ENCODE measurements around the gene ZBTB20. TPM values are rescaled to one million over a fixed set of nuclear protein-coding genes. Genes with fewer than 3 reads are reported as not detected.

The ZBTB20 gene
- polyA plus RNA-seq, 1 of the 3 experiments (the other 2 are of a cell fraction) = 0.43 TPM

DNA sequence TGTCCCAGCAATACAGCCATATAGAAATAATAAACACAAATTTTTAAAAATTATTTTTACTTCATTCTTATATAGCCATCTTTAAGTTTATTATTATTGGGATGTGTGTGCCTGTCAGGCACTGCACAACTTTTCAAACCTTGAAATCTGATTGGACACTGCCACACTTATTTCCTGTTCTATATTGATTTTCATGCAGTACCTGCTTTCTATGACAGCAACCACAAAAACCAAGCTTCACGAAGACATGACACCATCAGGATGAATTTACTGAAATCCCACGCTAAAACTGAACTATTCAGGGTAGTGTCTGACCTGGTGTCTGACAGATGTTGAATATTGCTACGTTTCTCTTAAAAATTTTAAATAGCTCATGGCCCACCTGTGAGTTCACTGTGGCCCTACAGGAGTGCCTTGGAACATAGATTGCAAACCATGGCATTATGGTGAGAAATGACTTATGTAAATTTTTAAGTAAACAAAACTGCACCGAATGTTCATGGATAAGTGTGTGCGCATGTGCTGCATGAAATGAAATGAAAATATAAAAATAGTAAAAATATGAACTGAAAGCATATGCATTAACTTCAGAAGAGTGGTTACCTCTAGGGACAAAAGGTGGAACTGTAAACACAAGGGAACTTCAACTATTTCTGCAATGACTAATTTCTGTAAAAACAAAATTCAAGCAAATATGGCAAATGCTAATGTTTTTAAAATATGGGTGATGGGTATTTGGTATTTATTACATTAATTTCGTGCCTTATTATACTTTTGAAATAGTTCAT is 152.3 kb downstream of the ZBTB20 start:
- H3F3A ChIP-seq (replicated peaks; ENCODE audit: insufficient read depth) = no peaks in the 10 kb centered on the region
- CTCF ChIA-PET = no interaction called here

DNA sequence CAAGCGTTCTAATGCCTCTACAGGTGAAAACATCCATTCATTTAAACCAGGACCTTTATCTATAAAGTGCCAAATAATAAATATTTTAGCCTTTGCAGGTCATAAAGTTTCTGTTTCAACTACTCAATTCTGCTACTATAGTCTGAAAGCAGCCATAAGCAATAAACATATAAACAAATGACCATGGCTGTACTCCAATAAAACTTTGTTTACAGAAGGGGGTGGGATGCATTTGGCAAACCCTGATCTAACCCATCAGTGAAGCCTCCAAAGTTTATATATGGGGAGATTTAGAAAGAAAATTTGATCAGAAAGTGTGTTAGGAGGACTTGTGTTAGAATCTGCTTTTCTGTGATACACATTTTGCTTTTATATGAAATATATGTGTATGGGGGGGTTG is 161.3 kb downstream of the ZBTB20 start:
- no peak for DNase-seq
- TF ChIP-seq JUND (IDR thresholded peaks at IDR 0.05) (no peak), TAF1 (IDR thresholded peaks at IDR 0.05; ENCODE audit: borderline replicate concordance, low read depth, low read length) (no peak), TEAD4 (IDR thresholded peaks at IDR 0.05; ENCODE audit: borderline replicate concordance, insufficient read depth) (no peak), NRF1 (IDR thresholded peaks at IDR 0.05; ENCODE audit: low read depth, low read length) (no peak), RXRA (IDR thresholded peaks at IDR 0.05; ENCODE audit: borderline replicate concordance, low read depth) (no peak), SMC3 (IDR thresholded peaks at IDR 0.05; ENCODE audit: low read depth, low read length) (no peak), POLR2AphosphoS5 (IDR thresholded peaks at IDR 0.05; ENCODE audit: low read depth, low read length) (no peak), ELF1 (IDR thresholded peaks at IDR 0.05) (no peak), RFX5 (IDR thresholded peaks at IDR 0.05; ENCODE audit: low read length) (no peak), FOXJ3 (CRISPR knock-in tag; IDR thresholded peaks at IDR 0.05) (no peak), MEF2A (IDR thresholded peaks at IDR 0.05; ENCODE audit: borderline replicate concordance, low read depth) (no peak), RAD21 (IDR thresholded peaks at IDR 0.05; ENCODE audit: low read length) (no peak)
- TF ChIP-seq, protein P1, sequence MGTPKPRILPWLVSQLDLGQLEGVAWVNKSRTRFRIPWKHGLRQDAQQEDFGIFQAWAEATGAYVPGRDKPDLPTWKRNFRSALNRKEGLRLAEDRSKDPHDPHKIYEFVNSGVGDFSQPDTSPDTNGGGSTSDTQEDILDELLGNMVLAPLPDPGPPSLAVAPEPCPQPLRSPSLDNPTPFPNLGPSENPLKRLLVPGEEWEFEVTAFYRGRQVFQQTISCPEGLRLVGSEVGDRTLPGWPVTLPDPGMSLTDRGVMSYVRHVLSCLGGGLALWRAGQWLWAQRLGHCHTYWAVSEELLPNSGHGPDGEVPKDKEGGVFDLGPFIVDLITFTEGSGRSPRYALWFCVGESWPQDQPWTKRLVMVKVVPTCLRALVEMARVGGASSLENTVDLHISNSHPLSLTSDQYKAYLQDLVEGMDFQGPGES (IDR thresholded peaks at IDR 0.05; ENCODE audit: low read depth, low read length) = no peak
- TF ChIP-seq, protein P2, sequence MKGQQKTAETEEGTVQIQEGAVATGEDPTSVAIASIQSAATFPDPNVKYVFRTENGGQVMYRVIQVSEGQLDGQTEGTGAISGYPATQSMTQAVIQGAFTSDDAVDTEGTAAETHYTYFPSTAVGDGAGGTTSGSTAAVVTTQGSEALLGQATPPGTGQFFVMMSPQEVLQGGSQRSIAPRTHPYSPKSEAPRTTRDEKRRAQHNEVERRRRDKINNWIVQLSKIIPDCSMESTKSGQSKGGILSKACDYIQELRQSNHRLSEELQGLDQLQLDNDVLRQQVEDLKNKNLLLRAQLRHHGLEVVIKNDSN (IDR thresholded peaks at IDR 0.05; ENCODE audit: borderline replicate concordance, low read depth) = no peak
- TF ChIP-seq, protein P3, sequence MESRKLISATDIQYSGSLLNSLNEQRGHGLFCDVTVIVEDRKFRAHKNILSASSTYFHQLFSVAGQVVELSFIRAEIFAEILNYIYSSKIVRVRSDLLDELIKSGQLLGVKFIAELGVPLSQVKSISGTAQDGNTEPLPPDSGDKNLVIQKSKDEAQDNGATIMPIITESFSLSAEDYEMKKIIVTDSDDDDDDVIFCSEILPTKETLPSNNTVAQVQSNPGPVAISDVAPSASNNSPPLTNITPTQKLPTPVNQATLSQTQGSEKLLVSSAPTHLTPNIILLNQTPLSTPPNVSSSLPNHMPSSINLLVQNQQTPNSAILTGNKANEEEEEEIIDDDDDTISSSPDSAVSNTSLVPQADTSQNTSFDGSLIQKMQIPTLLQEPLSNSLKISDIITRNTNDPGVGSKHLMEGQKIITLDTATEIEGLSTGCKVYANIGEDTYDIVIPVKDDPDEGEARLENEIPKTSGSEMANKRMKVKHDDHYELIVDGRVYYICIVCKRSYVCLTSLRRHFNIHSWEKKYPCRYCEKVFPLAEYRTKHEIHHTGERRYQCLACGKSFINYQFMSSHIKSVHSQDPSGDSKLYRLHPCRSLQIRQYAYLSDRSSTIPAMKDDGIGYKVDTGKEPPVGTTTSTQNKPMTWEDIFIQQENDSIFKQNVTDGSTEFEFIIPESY (IDR thresholded peaks at IDR 0.05; ENCODE audit: borderline replicate concordance, low read depth) = no peak
- Histone ChIP-seq H3K27me3 (ENCODE audit: insufficient read depth) (no peaks in the 10 kb centered on the region), H3K79me2 (ENCODE audit: insufficient read depth) (no peaks in the 10 kb centered on the region), H3K27ac (ENCODE audit: low read depth in 2 of 2, low read length in 1 of 2) (no peak overlapping the region), H3K4me1 (ENCODE audit: control insufficient read depth in 1 of 2, insufficient read depth in 2 of 2, low read depth in 1 of 2, low read length in 1 of 2) (no peaks in the 10 kb centered on the region), H2AFZ (ENCODE audit: low read depth) (no peak overlapping the region), H3K9ac (no peak overlapping the region), H3F3A (replicated peaks; ENCODE audit: insufficient read depth) (peaks cover 4% of the 10 kb centered on the region), H3K9me3 (no peaks in the 10 kb centered on the region), H3K36me3 (replicated peaks in 1 of 2; ENCODE audit: control insufficient read depth in 1 of 2, insufficient read depth in 2 of 2, low read length in 1 of 2) (no peaks in the 10 kb centered on the region), H3K4me3 (ENCODE audit: low read depth in 2 of 2, low read length in 1 of 2) (no peak overlapping the region), H4K20me1 (ENCODE audit: insufficient read depth) (no peaks in the 10 kb centered on the region), H3K9me2 (no peaks in the 10 kb centered on the region), H3K4me2 (no peak overlapping the region)
- ChIA-PET POLR2A (no interaction called here), CTCF (no interaction called here)
- WGBS (ENCODE audit: low lambda C conversion rate) = 86% methylated on average over 1 of the region's 1 CpG

More for the DNA sequence above, 152.3 kb downstream of the ZBTB20 start:
- TF ChIP-seq RFX5 (IDR thresholded peaks at IDR 0.05; ENCODE audit: low read length) (no peak), EZH2phosphoT487 (IDR thresholded peaks at IDR 0.05; ENCODE audit: borderline replicate concordance, low read depth) (no peak), TAF1 (IDR thresholded peaks at IDR 0.05; ENCODE audit: borderline replicate concordance, low read depth, low read length) (no peak), YY1 (IDR thresholded peaks at IDR 0.05; ENCODE audit: low read depth) (no peak), SIN3A (IDR thresholded peaks at IDR 0.05; ENCODE audit: borderline replicate concordance, low read depth, low read length) (no peak), EP300 (IDR thresholded peaks at IDR 0.05; ENCODE audit: borderline replicate concordance in 1 of 2, low read depth in 1 of 2, low read length in 1 of 2) (no peak), FOXM1 (IDR thresholded peaks at IDR 0.05; ENCODE audit: low read depth) (no peak), JUND (IDR thresholded peaks at IDR 0.05) (no peak), NFIC (IDR thresholded peaks at IDR 0.05; ENCODE audit: borderline replicate concordance) (no peak), RAD21 (IDR thresholded peaks at IDR 0.05; ENCODE audit: low read length) (no peak), GABPA (IDR thresholded peaks at IDR 0.05; ENCODE audit: low read depth) (no peak), NRF1 (IDR thresholded peaks at IDR 0.05; ENCODE audit: low read depth, low read length) (no peak)
- TF ChIP-seq, protein P4, sequence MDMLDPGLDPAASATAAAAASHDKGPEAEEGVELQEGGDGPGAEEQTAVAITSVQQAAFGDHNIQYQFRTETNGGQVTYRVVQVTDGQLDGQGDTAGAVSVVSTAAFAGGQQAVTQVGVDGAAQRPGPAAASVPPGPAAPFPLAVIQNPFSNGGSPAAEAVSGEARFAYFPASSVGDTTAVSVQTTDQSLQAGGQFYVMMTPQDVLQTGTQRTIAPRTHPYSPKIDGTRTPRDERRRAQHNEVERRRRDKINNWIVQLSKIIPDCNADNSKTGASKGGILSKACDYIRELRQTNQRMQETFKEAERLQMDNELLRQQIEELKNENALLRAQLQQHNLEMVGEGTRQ (IDR thresholded peaks at IDR 0.05; ENCODE audit: borderline replicate concordance, low read depth, low read length) = no peak
- TF ChIP-seq, protein P1 (IDR thresholded peaks at IDR 0.05; ENCODE audit: low read depth, low read length) = no peak
- no peaks in the 10 kb centered on the region for H3K79me2 ChIP-seq (ENCODE audit: insufficient read depth)
- H2AFZ ChIP-seq (ENCODE audit: low read depth) = no peak overlapping the region
- H3K4me2 ChIP-seq = no peak overlapping the region
- 83% methylated on average over 6 of the region's 6 CpGs for WGBS (ENCODE audit: low lambda C conversion rate)
- no peaks in the 10 kb centered on the region for H3K27me3 ChIP-seq (ENCODE audit: insufficient read depth)
- no peak overlapping the region for H3K9ac ChIP-seq
- POLR2A ChIA-PET = no interaction called here
- DNase-seq = no peak
- H4K20me1 ChIP-seq (ENCODE audit: insufficient read depth) = no peaks in the 10 kb centered on the region
- no peaks in the 10 kb centered on the region for H3K4me1 ChIP-seq (ENCODE audit: control insufficient read depth in 1 of 2, insufficient read depth in 2 of 2, low read depth in 1 of 2, low read length in 1 of 2)
- H3K36me3 ChIP-seq (replicated peaks in 1 of 2; ENCODE audit: control insufficient read depth in 1 of 2, insufficient read depth in 2 of 2, low read length in 1 of 2) = no peaks in the 10 kb centered on the region
- H3K9me3 ChIP-seq = no peaks in the 10 kb centered on the region
- H3K27ac ChIP-seq (ENCODE audit: low read depth in 2 of 2, low read length in 1 of 2) = no peak overlapping the region
- H3K4me3 ChIP-seq (ENCODE audit: low read depth in 2 of 2, low read length in 1 of 2) = no peak overlapping the region
- no peaks in the 10 kb centered on the region for H3K9me2 ChIP-seq

All from SK-N-SH (cell line).